ENCODE results near the gene SLC17A3.

Gene SLC17A3

DNA sequence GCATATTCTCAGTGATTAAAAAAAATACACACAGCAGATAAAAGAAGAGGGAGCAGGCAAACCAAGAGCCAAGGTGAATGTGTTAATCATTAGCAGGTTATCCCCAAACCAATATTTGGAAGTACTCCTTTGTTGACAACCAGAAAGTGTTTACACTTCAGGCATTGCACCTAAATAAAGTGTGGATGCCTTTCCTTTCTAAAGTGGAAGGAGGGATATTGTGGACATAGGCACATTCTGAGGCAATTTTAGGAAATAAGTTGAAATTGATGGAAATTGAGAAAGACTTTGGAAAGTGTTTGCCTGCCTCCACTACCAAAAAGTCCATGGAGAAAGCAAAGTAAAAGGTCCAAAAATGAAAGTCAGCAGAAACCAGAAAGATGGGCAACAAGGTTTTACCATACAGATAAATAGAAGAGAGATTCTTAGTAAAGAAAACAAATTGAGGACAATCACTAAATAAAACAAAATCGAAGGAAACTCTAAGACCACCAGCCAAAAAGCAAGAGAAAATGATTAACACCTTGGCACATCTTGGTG, 33.5 kb upstream of the SLC17A3 start:
- TF ChIP-seq POU2F2 (IDR thresholded peaks at IDR 0.05; ENCODE audit: low read depth, low read length) = no peak
- no peak for TF ChIP-seq POLR2AphosphoS5 (IDR thresholded peaks at IDR 0.05; ENCODE audit: low read depth, low read length)
- no peak for TF ChIP-seq POLR2A (IDR thresholded peaks at IDR 0.05; ENCODE audit: low read depth, low read length)
- TF ChIP-seq SPI1 (IDR thresholded peaks at IDR 0.05; ENCODE audit: low read depth, low read length) = no peak
- no peak for TF ChIP-seq TAF1 (IDR thresholded peaks at IDR 0.05; ENCODE audit: low read depth, low read length)
- no peak for TF ChIP-seq PAX5 (IDR thresholded peaks at IDR 0.05; ENCODE audit: insufficient read depth, low read length, severe bottlenecking)
- FAIRE-seq (no peak), DNase-seq (ENCODE audit: insufficient read length, low spot score) (no peak)

DNA sequence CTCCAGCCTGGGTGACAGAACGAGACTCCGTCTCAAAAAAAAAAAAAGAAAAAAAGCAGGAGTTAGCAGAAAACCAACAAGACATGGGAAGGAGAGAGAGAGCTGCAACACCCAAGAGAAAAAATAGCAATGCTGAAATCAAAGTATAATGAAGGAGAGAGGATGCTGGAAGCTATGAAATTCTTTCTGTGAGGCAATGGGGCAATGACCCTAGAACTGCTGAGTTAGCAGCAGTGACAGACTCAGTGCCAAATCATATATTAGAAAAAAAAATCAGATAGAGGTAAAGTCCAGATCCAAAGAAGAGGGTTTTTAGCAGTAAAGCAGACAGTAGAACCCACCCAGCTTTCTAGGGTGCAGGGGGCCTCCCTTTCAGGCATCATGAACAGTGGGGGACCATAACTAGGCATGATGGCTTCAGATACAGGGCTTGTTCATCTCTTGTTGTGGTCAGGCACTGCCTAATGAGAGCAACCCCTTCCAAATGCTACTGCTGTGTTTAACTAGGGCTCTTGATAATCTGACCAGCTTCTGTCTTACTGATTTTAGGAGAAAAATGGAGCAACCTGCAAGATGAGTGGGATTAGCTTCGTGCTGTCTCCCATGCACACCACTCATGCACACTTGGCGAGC, 29.5 kb upstream of the SLC17A3 start:
- TF ChIP-seq POU2F2 (IDR thresholded peaks at IDR 0.05; ENCODE audit: low read depth, low read length) (no peak), POLR2A (IDR thresholded peaks at IDR 0.05; ENCODE audit: low read depth, low read length) (no peak), PAX5 (IDR thresholded peaks at IDR 0.05; ENCODE audit: insufficient read depth, low read length, severe bottlenecking) (no peak), TAF1 (IDR thresholded peaks at IDR 0.05; ENCODE audit: low read depth, low read length) (no peak), POLR2AphosphoS5 (IDR thresholded peaks at IDR 0.05; ENCODE audit: low read depth, low read length) (no peak), SPI1 (IDR thresholded peaks at IDR 0.05; ENCODE audit: low read depth, low read length) (no peak)
- no peak for DNase-seq (ENCODE audit: insufficient read length, low spot score)
- FAIRE-seq = no peak

DNA sequence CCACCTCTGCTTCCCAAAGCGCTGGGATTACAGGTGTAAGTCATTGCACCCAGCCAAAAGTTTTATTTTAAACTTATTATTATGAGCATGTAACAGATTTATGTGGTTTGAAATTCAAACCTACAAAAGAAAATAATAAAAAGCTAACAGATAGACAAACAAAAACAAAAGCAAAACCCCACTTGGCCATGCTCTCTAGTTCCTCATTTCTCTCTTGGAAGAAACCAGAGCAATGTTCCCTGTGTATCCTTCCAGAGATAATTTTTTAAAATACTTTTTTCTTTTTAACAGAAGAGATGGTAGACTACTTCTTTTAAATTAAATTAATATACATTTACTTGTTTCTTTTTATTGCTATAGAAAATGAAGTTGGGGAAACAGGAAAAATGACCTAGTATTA, 28.0 kb upstream of the SLC17A3 start:
- FAIRE-seq = no peak
- TF ChIP-seq SPI1 (IDR thresholded peaks at IDR 0.05; ENCODE audit: low read depth, low read length) (0 out of 2 replicates have a peak, but pooled peaks have one; percentile 2), POU2F2 (IDR thresholded peaks at IDR 0.05; ENCODE audit: low read depth, low read length) (no peak)
- no peak for DNase-seq (ENCODE audit: insufficient read length, low spot score)

DNA sequence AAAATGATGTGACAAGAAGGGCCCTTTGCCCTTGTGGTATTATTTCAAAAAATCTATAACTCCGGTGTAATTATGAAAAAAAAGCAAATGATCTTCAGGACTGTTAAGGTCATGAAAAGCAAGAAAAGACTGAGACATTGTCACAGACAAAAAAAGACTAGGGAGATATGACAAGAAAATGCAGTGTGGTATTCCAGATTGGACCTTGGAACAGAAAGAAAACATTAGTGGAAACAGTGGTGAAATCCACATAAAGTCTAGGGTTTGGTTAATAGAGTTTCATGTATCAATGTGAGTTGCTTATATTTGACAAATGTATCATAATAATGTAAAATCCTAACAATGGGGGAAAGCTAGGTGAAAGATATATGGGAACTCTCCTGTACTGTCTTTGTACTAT, 26.8 kb upstream of the SLC17A3 start:
- TF ChIP-seq POLR2A (IDR thresholded peaks at IDR 0.05; ENCODE audit: low read depth, low read length) = no peak
- no peak for TF ChIP-seq TAF1 (IDR thresholded peaks at IDR 0.05; ENCODE audit: low read depth, low read length)
- no peak for TF ChIP-seq POU2F2 (IDR thresholded peaks at IDR 0.05; ENCODE audit: low read depth, low read length)
- TF ChIP-seq POLR2AphosphoS5 (IDR thresholded peaks at IDR 0.05; ENCODE audit: low read depth, low read length) = no peak
- no peak for TF ChIP-seq SPI1 (IDR thresholded peaks at IDR 0.05; ENCODE audit: low read depth, low read length)
- no peak for TF ChIP-seq PAX5 (IDR thresholded peaks at IDR 0.05; ENCODE audit: insufficient read depth, low read length, severe bottlenecking)
- DNase-seq (ENCODE audit: insufficient read length, low spot score) (no peak), FAIRE-seq (no peak)

DNA sequence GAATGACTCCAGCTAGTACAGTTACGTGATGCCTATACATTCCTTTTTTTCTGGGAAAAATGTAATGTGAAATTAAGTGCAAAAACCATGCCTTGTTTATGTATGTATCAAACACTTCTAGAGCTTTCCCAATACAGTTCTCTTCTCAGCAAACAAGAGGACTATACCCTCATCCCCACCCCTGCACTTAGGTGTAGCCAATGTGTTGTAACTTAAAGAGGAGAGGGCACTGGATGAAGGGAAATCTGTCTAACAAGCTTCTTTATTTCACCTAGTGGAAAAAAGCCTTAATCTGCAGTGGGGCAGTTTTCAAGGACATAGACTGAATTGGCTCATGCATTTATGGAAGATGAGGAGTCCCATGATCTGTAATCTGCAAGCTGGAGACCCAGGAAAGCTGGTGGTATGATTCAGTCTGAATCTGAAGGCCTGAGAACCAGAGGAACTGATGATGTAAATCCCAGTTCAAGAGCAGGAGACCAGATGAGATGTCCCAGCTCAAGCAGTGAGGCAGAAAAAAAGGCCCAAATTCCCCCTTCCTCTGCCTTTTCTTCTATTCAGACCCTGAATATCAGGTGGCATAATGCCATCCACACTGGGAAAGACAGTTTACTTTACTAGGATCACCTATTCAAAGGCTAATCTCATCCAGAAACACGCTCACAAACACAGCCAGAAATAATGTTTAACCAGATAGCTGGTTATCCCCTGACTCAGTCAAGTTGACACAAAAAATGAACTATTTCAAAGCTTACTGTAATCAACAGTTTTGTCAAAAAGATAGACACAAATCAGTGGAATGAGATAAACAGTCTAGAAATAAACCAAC, 25.8 kb upstream of the SLC17A3 start:
- no peak for TF ChIP-seq POLR2A (IDR thresholded peaks at IDR 0.05; ENCODE audit: low read depth, low read length)
- no peak for TF ChIP-seq POLR2AphosphoS5 (IDR thresholded peaks at IDR 0.05; ENCODE audit: low read depth, low read length)
- TF ChIP-seq TAF1 (IDR thresholded peaks at IDR 0.05; ENCODE audit: low read depth, low read length) = no peak
- TF ChIP-seq POU2F2 (IDR thresholded peaks at IDR 0.05; ENCODE audit: low read depth, low read length) = no peak
- TF ChIP-seq SPI1 (IDR thresholded peaks at IDR 0.05; ENCODE audit: low read depth, low read length) = no peak
- no peak for TF ChIP-seq PAX5 (IDR thresholded peaks at IDR 0.05; ENCODE audit: insufficient read depth, low read length, severe bottlenecking)
- DNase-seq (ENCODE audit: insufficient read length, low spot score) = no peak
- no peak for FAIRE-seq

DNA sequence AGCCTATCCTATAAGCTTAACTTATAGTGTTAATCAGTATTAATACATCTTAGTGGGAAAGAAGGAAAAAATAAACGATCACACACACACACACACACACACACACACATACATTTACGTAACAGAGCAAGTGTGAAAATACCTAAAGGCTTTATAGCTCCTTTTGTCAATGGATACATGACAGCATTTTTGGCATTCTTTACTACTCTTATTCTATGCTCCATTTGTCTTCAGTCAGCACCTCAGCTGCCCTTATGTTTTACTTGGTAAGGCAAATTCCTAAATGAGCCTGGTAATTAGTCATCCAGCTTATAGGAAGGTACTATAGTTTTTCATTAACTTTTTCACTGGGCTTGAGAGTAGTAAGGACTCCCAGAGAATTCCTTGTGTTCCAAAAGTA, 25.1 kb upstream of the SLC17A3 start:
- DNase-seq (ENCODE audit: insufficient read length, low spot score) = no peak
- no peak for FAIRE-seq
- TF ChIP-seq POLR2AphosphoS5 (IDR thresholded peaks at IDR 0.05; ENCODE audit: low read depth, low read length) (no peak), PAX5 (IDR thresholded peaks at IDR 0.05; ENCODE audit: insufficient read depth, low read length, severe bottlenecking) (no peak), POLR2A (IDR thresholded peaks at IDR 0.05; ENCODE audit: low read depth, low read length) (no peak), TAF1 (IDR thresholded peaks at IDR 0.05; ENCODE audit: low read depth, low read length) (no peak), POU2F2 (IDR thresholded peaks at IDR 0.05; ENCODE audit: low read depth, low read length) (no peak)

DNA sequence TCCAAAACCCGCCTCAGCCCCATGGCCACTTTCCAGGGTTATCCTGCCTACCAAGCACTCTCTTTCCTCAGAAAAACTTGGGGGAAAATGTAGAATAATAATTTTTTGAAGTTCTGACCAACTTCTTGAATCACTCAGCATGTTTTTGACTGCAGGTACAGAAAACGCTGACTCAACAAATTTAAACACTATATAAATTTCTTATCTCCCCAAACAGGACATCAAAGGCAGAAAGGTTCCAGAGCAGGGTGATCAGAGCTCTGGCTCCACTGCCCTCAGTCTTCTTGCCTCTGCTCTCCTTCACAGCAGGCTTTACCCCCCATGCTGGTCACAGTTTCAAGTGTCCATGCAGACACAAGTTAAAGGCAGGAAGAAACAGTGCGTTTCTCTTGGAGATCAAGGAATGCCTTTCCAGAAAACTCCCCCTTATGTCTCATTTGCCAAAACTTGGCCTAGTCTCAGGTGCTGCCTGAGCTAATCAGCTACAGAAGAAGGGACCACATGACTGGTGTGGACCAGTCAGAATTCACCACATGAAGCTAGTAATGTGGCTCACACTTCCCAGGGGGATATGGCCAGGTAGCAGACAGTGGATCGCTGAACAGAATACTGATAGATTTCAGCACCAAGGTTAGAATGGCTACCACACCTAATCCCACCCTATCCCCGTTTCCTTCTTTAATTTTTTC, 24.4 kb upstream of the SLC17A3 start:
- DNase-seq (ENCODE audit: insufficient read length, low spot score) = no peak
- no peak for FAIRE-seq
- TF ChIP-seq TAF1 (IDR thresholded peaks at IDR 0.05; ENCODE audit: low read depth, low read length) = no peak
- TF ChIP-seq POLR2AphosphoS5 (IDR thresholded peaks at IDR 0.05; ENCODE audit: low read depth, low read length) = no peak
- TF ChIP-seq POU2F2 (IDR thresholded peaks at IDR 0.05; ENCODE audit: low read depth, low read length) = no peak
- TF ChIP-seq SPI1 (IDR thresholded peaks at IDR 0.05; ENCODE audit: low read depth, low read length) = no peak
- no peak for TF ChIP-seq POLR2A (IDR thresholded peaks at IDR 0.05; ENCODE audit: low read depth, low read length)
- no peak for TF ChIP-seq PAX5 (IDR thresholded peaks at IDR 0.05; ENCODE audit: insufficient read depth, low read length, severe bottlenecking)

DNA sequence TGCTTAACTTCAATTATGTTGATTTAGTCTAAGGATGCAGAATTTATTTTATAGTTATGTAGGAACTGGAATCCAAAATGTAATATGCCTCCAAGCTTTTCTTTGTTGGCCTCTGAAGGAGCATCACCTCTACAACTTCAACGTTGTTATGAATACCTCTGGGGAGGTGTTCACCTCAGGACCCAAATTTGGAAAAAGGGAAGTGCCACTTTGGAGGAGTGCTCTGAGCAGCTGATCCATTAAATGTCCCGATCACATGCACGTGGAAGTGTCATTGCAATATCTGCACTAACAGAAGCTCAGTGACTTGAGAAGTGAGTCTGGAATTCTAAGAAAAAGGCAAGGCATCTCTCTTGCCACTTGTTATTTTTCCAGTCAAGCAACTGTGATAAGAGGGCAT, 22.2 kb upstream of the SLC17A3 start:
- TF ChIP-seq PAX5 (IDR thresholded peaks at IDR 0.05; ENCODE audit: insufficient read depth, low read length, severe bottlenecking) = no peak
- TF ChIP-seq POU2F2 (IDR thresholded peaks at IDR 0.05; ENCODE audit: low read depth, low read length) = no peak
- no peak for TF ChIP-seq POLR2A (IDR thresholded peaks at IDR 0.05; ENCODE audit: low read depth, low read length)
- TF ChIP-seq POLR2AphosphoS5 (IDR thresholded peaks at IDR 0.05; ENCODE audit: low read depth, low read length) = no peak
- no peak for TF ChIP-seq TAF1 (IDR thresholded peaks at IDR 0.05; ENCODE audit: low read depth, low read length)
- no peak for TF ChIP-seq SPI1 (IDR thresholded peaks at IDR 0.05; ENCODE audit: low read depth, low read length)
- DNase-seq (ENCODE audit: insufficient read length, low spot score) (no peak), FAIRE-seq (no peak)

DNA sequence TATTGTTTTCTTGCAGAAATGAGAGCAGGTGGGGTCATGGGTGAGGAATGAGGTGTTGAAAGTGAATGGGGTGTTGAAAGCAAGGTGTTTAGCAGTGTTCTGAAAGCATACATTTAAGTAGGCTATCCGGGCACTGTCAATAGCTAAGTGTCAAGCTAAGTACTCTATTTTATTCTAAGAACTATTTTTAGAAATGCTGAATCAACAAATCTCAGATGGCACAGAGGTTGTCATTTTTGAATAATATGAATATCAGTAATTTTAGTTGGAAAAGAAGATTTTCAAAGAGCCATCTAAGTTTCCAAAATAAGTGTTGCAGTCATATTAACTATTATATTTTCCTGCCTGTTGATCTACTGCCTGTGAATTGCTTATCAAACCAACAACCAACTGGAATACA, 21.7 kb upstream of the SLC17A3 start:
- DNase-seq (ENCODE audit: insufficient read length, low spot score) = no peak
- no peak for FAIRE-seq
- no peak for TF ChIP-seq POLR2A (IDR thresholded peaks at IDR 0.05; ENCODE audit: low read depth, low read length)
- no peak for TF ChIP-seq SPI1 (IDR thresholded peaks at IDR 0.05; ENCODE audit: low read depth, low read length)
- TF ChIP-seq PAX5 (IDR thresholded peaks at IDR 0.05; ENCODE audit: insufficient read depth, low read length, severe bottlenecking) = no peak
- TF ChIP-seq POLR2AphosphoS5 (IDR thresholded peaks at IDR 0.05; ENCODE audit: low read depth, low read length) = no peak
- TF ChIP-seq POU2F2 (IDR thresholded peaks at IDR 0.05; ENCODE audit: low read depth, low read length) = no peak
- TF ChIP-seq TAF1 (IDR thresholded peaks at IDR 0.05; ENCODE audit: low read depth, low read length) = no peak

All from GM12891 (cell line).